ENCODE data around the gene PHF3.

DNA sequence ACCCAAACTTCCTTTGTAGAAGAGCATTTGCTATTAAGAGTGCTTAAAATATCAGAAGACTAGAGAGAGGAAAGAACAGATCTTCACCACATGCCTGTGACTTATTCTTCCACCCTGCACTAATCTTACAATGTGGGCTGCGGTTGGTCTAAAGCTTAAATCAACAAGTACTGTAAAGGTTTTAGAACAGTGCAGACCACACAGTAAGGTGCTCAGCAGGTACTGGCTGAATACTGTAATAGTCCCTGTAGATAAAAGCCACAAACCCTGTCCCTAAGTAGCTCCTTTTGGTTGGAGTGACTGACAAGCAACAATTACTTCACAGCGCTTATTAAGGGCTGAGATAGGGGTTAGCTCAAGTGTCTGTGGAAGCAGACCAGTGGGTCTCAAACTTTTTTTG lies 972 bp upstream of the PHF3 start:
- TF ChIP-seq TAF1 (IDR thresholded peaks at IDR 0.05; ENCODE audit: borderline replicate concordance, low read depth, low read length): no peak
- no peak for TF ChIP-seq POLR2A (IDR thresholded peaks at IDR 0.05; ENCODE audit: low read depth, low read length)
- no peak for TF ChIP-seq POLR2AphosphoS5 (IDR thresholded peaks at IDR 0.05; ENCODE audit: low read depth, low read length)

Measured in GM12892 (cell line).